GM12892 (cell line): Measurements from ENCODE around the gene THAP5.

Source experiments
- POLR2A ChIP-seq: IDR thresholded peaks from 2 replicates; pipeline ENCODE4 v1.6.1; 2011; ENCODE audit warnings: low read depth, low read length, control low read depth
- POLR2AphosphoS5 ChIP-seq: IDR thresholded peaks from 2 replicates; pipeline ENCODE4 v1.6.1; 2011; ENCODE audit warnings: low read depth, low read length, control low read depth
- TAF1 ChIP-seq: IDR thresholded peaks from 2 replicates; pipeline ENCODE4 v1.6.1; 2011; ENCODE audit warnings: low read depth, mild to moderate bottlenecking, control low read depth, low read length, borderline replicate concordance

DNA sequence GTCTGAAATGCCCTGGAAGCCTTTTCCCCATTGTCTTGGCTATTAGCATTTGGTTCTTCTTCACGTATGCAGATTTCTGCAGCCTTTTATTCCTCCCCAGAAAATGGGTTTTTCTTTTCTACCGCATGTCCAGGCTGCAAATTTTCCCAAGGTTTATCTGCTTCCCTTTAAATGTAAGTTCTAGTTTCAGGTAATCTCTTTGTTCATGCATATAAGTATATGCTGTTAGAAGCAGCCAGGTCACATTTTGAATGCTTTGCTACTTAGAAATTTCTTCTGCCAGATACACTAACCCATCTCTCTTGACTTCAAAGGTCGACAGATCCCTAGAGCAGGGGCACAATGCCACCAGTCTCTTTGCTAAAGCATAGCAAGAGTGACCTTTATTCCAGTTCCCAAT lies 12.3 kb downstream of the THAP5 start:
- TF ChIP-seq POLR2AphosphoS5 (no peak), TAF1 (no peak), POLR2A (no peak)
